Fibroblast of pulmonary artery (primary cell): Measurements from ENCODE around the gene CPZ.

ENCODE experiments used
- DNase-seq: peaks from one replicate; pipeline ENCODE4 v3.0.0-alpha.2; 2010; ENCODE audit warnings: low read depth
- H3K4me3 ChIP-seq: replicated peaks from 2 replicates; pipeline ENCODE4 v1.5.1; 2011; ENCODE audit warnings: low read depth, mild to moderate bottlenecking, control low read depth, low read length, moderate library complexity
- TF ChIP-seq, protein P1 (sequence below): IDR thresholded peaks from 2 replicates; pipeline ENCODE4 v1.5.1; 2011; ENCODE audit warnings: mild to moderate bottlenecking, control low read depth, low read length, inconsistent platforms; ENCODE audit errors: missing control alignments

Gene CPZ

DNA sequence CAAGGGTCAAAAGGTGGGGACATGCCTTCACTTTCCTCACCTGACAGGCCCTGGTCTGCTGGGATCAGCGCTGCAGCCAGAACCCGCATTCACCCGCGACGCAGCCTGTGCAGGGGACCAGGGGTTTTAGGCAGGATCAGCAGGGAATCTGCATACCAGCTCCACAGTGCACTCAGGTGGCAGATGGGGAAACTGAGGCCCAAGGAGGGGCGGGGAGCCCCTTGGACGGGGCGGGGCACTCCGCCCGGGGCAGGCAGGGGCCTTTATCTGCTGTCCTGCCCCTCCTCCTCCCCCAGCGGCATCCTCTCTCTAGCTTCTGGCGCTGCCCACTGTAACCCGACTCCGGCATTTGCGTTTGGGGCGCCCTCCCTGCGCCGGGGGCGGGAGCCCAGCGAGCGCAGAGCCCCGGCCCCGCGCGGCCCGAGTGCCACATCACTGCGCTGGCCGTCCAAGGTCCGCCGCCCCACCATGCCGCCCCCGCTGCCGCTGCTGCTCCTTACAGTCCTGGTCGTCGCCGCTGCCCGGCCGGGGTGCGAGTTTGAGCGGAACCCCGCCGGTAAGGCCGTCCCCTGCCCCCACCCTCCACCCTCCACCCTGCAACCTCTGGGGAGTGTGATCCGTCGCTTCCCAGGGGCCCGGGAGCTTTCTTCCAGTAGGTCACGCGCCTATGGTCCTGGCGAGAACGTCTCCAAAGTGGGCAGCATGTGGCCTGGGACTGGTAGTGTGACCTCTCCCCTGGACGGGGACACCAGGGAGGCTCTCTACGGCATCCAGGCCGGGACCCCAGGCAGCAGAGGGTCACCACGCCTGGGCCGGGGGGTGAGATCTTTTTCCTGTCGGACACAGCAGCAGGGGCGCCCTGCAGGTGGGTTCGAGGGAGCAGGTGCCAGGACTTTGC, at the start of gene CPZ:
Gene CPZ, plus strand, starts transcription at position 400 of the 898 bp plus-strand sequence. Its CDS starts 69 bp downstream, at position 469.
- DNase-seq, result peak; percentile 4
- TF ChIP-seq, protein P1, sequence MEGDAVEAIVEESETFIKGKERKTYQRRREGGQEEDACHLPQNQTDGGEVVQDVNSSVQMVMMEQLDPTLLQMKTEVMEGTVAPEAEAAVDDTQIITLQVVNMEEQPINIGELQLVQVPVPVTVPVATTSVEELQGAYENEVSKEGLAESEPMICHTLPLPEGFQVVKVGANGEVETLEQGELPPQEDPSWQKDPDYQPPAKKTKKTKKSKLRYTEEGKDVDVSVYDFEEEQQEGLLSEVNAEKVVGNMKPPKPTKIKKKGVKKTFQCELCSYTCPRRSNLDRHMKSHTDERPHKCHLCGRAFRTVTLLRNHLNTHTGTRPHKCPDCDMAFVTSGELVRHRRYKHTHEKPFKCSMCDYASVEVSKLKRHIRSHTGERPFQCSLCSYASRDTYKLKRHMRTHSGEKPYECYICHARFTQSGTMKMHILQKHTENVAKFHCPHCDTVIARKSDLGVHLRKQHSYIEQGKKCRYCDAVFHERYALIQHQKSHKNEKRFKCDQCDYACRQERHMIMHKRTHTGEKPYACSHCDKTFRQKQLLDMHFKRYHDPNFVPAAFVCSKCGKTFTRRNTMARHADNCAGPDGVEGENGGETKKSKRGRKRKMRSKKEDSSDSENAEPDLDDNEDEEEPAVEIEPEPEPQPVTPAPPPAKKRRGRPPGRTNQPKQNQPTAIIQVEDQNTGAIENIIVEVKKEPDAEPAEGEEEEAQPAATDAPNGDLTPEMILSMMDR, result no peak
- H3K4me3 ChIP-seq, result peak within 1 kb of the TSS; percentile 14

DNA sequence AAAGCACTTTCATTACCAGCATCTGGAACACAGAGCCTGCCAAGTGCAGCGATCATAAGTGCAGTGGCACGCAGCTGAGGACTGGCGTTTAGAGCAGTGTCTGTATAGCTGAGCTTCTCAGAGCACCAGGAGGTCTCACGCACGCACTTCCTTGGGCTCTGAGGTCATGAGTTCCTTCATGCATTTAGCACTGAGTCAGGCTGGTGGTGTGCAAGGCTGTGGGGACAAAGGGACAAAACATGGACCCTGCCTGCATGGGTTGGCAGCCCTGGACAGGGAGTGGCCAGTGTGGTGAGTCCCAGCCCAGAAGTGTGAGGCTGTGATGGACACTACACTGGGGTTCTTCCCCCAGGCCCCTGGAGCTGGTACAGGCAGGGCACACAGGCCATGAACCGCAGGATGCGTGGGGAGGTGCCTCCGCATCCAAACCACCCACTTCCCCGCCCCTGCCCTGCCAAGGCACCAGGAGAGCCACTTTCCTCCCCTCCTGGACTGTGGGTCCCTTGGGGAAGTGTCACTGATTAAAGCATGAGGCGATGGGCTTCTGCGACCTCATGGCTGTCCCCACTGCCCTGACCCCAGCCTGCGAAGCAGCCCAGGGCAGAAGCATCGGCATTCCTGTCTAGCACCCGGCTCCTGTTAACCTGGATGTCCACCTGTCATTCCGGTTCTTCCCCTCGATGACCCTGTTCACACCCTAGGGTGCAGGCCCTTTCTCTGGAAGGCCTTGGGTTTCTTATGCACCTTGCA, 49.6 kb upstream of the CPZ start:
- DNase-seq, result no peak
- H3K4me3 ChIP-seq, result no peak overlapping the region
- TF ChIP-seq, protein P1, result no peak

DNA sequence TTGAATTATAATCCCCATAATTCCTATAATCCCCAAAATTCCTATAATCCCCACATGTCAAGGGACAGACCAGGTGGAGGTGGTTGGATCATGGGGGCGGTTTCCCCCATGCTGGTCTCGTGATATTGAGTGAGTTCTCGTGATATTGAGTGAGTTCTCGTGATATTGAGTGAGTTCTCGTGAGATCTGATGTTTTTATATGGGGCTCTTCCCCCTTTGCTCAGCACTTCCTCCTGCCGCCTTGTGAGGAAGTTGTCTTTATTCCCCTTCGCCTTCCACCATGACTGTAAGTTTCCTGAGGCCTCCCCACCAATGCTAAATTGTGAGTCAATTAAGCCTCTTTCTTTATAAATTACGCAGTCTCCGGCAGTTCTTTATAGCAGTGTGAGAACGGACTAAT, 48.9 kb upstream of the CPZ start:
- TF ChIP-seq, protein P1, result no peak
- DNase-seq, result no peak
- H3K4me3 ChIP-seq, result no peak overlapping the region

DNA sequence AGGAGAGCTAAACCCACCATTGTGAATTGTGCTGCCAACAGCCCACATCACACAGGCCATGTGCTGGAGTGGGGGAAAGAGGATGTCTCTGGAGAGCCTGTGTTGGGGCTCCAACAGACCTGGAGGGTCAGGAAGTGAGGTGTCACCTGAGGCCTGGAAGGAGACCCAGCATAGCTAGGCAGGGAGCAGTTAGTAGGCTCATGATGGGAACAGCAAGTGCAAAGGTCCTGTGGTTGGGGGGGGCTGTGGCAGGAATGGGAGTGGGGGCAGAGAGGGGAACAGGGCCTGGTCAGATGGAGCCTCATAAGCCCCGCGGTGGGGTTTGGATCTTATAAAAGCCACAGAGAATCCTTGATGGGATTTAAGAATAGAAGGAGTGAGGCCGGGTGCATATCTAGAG, 48.3 kb upstream of the CPZ start:
- H3K4me3 ChIP-seq, result no peak overlapping the region
- DNase-seq, result no peak
- TF ChIP-seq, protein P1, result no peak

DNA sequence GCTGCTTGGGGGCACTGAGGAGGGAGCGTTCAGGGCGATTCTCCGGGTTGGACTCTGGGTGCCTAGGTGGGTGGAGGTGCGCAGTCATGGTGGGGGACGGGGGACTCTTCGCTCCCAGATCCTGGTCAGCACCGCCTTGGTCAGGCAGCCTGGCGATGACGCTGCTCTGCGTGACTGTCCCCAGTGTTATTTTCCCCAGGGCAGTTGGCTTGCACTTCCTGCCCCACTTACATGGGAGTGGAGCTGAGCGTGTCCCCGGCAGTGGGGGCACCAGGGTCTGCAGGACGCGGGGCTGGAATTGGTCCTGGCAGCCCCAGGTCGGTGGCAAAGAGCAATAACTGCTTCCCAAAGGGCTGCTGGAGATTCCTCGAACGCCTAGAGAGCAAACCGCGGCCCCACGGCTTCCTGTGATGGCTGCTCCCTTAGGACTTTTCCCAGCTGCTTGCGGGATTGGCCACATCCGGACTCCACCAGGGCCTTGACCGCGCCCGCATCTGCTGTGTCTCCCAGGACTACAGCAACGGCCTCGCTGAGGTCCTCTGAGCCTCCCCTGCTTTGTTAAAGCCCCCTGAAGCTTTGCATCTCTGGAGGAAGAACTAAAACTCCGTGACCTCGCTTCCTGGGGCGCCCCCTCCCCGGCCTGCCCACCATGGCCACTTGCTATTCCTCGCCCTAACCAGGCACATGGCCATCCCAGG, 47.7 kb upstream of the CPZ start:
- DNase-seq, result peak; percentile 16
- no peak overlapping the region for H3K4me3 ChIP-seq
- TF ChIP-seq, protein P1, result no peak

DNA sequence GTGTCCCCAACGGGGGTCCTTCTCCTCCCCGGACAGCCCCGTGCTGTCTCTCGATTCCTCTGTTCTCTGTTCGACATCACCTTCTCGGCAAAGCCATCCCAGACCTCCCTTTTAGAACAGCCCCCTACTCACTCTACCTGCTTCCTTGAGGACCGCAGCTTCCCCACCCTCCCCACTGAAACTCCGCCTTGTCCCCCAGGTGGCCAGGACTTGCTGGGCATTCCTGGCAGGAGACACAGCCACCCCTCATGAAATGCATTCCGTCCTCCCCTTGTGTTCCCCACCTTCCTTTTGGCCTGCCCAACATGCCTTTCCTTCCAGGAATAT, 47.2 kb upstream of the CPZ start:
- TF ChIP-seq, protein P1, result no peak
- DNase-seq, result no peak
- no peak overlapping the region for H3K4me3 ChIP-seq
